Loucy (cell line): ENCODE measurements around the gene SSBP2.
A peak's percentile ranks its signal among the peaks of the same experiment; 100 is the strongest.

Source experiments
- H2AFZ ChIP-seq: fragments of 200-600 bp; sonication (generic); 2 replicates; pipeline ENCODE4 v1.6.0; 2016; ENCODE audit warnings: antibody characterized with exemption, mild to moderate bottlenecking, low read length, moderate library complexity
- H3F3A ChIP-seq: fragments of 200-600 bp; 2 replicates; pipeline ENCODE4 v1.6.0; 2016; ENCODE audit warnings: antibody characterized with exemption, low read depth, mild to moderate bottlenecking
- H3K27me3 ChIP-seq: fragments of 200-600 bp; sonication (generic); 2 replicates; pipeline ENCODE4 v1.6.1; 2014; ENCODE audit warnings: low read length, mild to moderate bottlenecking; ENCODE audit not compliant: insufficient read depth, poor library complexity, severe bottlenecking
- H3K36me3 ChIP-seq: fragments of 200-600 bp; sonication (generic); 2 replicates; pipeline ENCODE4 v1.6.1; 2016; ENCODE audit warnings: low read length; ENCODE audit not compliant: insufficient read depth
- H3K4me1 ChIP-seq: fragments of 200-600 bp; sonication (generic); 2 replicates; pipeline ENCODE4 v1.5.1; 2014; ENCODE audit warnings: low read length, mild to moderate bottlenecking; ENCODE audit not compliant: insufficient read depth, poor library complexity, severe bottlenecking
- H3K4me2 ChIP-seq: fragments of 200-600 bp; sonication (generic); 2 replicates; pipeline ENCODE4 v1.6.0; 2014; ENCODE audit warnings: antibody characterized with exemption, low read length, low read depth, mild to moderate bottlenecking; ENCODE audit not compliant: poor library complexity, severe bottlenecking
- H3K4me3 ChIP-seq: fragments of 200-600 bp; sonication (generic); 2 replicates; pipeline ENCODE4 v1.5.1; 2014; ENCODE audit warnings: low read length, mild to moderate bottlenecking, mixed read lengths; ENCODE audit not compliant: poor library complexity, severe bottlenecking
- H3K79me2 ChIP-seq: fragments of 200-600 bp; sonication (generic); 2 replicates; pipeline ENCODE4 v1.6.1; 2014; ENCODE audit warnings: low read length; ENCODE audit not compliant: insufficient read depth
- H3K9ac ChIP-seq: fragments of 200-600 bp; sonication (generic); 2 replicates; pipeline ENCODE4 v1.6.0; 2014; ENCODE audit warnings: mild to moderate bottlenecking, low read depth, low read length, moderate library complexity; ENCODE audit not compliant: poor library complexity, severe bottlenecking
- H3K9me2 ChIP-seq: fragments of 200-600 bp; sonication (generic); replicated peaks from 2 replicates; pipeline ENCODE4 v1.6.1; 2016; ENCODE audit warnings: low read depth, low read length, mixed read lengths
- H3K9me3 ChIP-seq: fragments of 200-600 bp; sonication (generic); 2 replicates; pipeline ENCODE4 v1.6.1; 2014; ENCODE audit warnings: mild to moderate bottlenecking, antibody characterized with exemption, low read length, low read depth; ENCODE audit not compliant: insufficient read depth
- H4K20me1 ChIP-seq: fragments of 200-600 bp; sonication (generic); 2 replicates; pipeline ENCODE4 v1.6.0; 2014; ENCODE audit warnings: antibody characterized with exemption, low read length, mild to moderate bottlenecking; ENCODE audit not compliant: insufficient read depth, poor library complexity, severe bottlenecking
- CTCF ChIP-seq: fragments of 200-600 bp; sonication (generic); conservative IDR thresholded peaks from 2 replicates; pipeline ENCODE4 v1.5.1; 2014; ENCODE audit warnings: mild to moderate bottlenecking, antibody characterized with exemption, low read length
- EZH2phosphoT487 ChIP-seq: fragments of 200-600 bp; IDR thresholded peaks from 2 replicates; pipeline ENCODE4 v1.6.1; 2018; ENCODE audit warnings: antibody characterized with exemption, mild to moderate bottlenecking, moderate library complexity, borderline replicate concordance

The SSBP2 gene

GRCh38 chr5:81751009-81751835 is at the start of gene SSBP2:
TSS of gene SSBP2 (minus strand) at chr5:81751097. CDS start at chr5:81751042, 55 bp downstream.
- peak within 1 kb of the TSS; percentile 82 for H2AFZ ChIP-seq
- H3K4me2 ChIP-seq: peak within 1 kb of the TSS; percentile 70
- peaks cover 50% of the 10 kb centered on the region for H3K79me2 ChIP-seq
- TF ChIP-seq EZH2phosphoT487 (no peak), CTCF (no peak)
- peaks cover 29% of the 10 kb centered on the region for H4K20me1 ChIP-seq
- H3K4me3 ChIP-seq: peak within 1 kb of the TSS; percentile 89
- no peaks in the 10 kb centered on the region for H3K27me3 ChIP-seq
- H3K9ac ChIP-seq: peak within 1 kb of the TSS; percentile 84
- no peaks in the 10 kb centered on the region for H3F3A ChIP-seq
- no peaks in the 10 kb centered on the region for H3K9me3 ChIP-seq
- no peaks in the 10 kb centered on the region for H3K9me2 ChIP-seq
- H3K36me3 ChIP-seq: no peaks in the 10 kb centered on the region
- peaks cover 49% of the 10 kb centered on the region for H3K4me1 ChIP-seq

DNA sequence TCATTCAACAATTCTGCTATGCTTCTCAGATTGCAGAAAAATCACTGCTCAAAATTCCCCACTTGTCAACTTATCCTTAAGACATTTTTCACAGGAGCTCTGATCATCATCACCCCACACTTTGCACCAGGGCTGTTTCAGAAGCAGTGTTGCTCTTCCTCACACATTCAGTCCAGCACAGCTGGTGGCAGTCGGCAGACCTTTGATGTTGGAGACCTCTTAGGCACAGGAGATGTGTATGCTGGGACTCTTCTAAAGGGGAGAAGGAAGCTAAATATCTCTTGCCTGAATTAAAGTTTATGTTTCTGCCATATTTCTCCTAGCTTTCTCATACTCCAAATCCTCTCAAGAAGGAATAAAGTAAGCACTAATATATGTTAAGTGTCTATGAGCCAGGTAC is 44.8 kb upstream of the SSBP2 start:
- H4K20me1 ChIP-seq: no peaks in the 10 kb centered on the region
- no peaks in the 10 kb centered on the region for H3K9me2 ChIP-seq
- peaks cover 25% of the 10 kb centered on the region for H3K4me1 ChIP-seq
- H3K79me2 ChIP-seq: no peaks in the 10 kb centered on the region
- TF ChIP-seq EZH2phosphoT487: no peak
- no peak for TF ChIP-seq CTCF
- H3K4me2 ChIP-seq: no peak overlapping the region
- no peaks in the 10 kb centered on the region for H3K36me3 ChIP-seq
- H3K27me3 ChIP-seq: no peaks in the 10 kb centered on the region
- H3K9me3 ChIP-seq: no peaks in the 10 kb centered on the region
- no peaks in the 10 kb centered on the region for H3F3A ChIP-seq
- H3K9ac ChIP-seq: no peak overlapping the region
- H3K4me3 ChIP-seq: no peak overlapping the region
- no peak overlapping the region for H2AFZ ChIP-seq

DNA sequence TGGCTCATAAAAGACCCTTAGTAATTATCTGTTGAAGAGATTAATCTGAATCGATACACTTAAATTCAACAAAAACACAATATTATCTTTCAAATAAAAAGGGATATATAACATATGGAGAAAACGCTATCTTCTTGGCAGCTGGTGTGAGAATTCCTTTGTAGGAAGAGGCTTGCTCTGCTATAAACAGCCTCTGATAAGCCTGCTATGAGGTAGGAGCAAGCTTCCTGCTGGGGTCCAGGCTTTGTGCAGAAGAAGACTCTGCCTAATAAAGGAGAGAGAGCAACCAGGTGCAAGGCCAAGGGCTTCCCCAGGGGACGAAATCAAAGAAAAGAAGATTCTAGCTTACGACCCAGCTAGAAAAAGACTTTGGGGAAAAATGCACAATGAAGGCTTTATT is 43.3 kb upstream of the SSBP2 start:
- H3F3A ChIP-seq: no peaks in the 10 kb centered on the region
- no peaks in the 10 kb centered on the region for H3K36me3 ChIP-seq
- H3K4me1 ChIP-seq: peaks cover 19% of the 10 kb centered on the region
- H3K9me3 ChIP-seq: no peaks in the 10 kb centered on the region
- H2AFZ ChIP-seq: no peak overlapping the region
- no peaks in the 10 kb centered on the region for H4K20me1 ChIP-seq
- no peaks in the 10 kb centered on the region for H3K9me2 ChIP-seq
- no peaks in the 10 kb centered on the region for H3K79me2 ChIP-seq
- H3K27me3 ChIP-seq: no peaks in the 10 kb centered on the region
- H3K4me2 ChIP-seq: no peak overlapping the region
- no peak for TF ChIP-seq CTCF
- TF ChIP-seq EZH2phosphoT487: no peak
- H3K9ac ChIP-seq: no peak overlapping the region
- no peak overlapping the region for H3K4me3 ChIP-seq
